NOMO-1 (cell line): Measurements from ENCODE around the gene VGLL4.

Experiments
- DNase-seq, 2 experiments: peaks; one replicate each; lab custom pipeline; 2025; ENCODE audit not compliant: unreplicated experiment in 2 of 2; lab: John Stamatoyannopoulos, UW

Gene VGLL4

DNA sequence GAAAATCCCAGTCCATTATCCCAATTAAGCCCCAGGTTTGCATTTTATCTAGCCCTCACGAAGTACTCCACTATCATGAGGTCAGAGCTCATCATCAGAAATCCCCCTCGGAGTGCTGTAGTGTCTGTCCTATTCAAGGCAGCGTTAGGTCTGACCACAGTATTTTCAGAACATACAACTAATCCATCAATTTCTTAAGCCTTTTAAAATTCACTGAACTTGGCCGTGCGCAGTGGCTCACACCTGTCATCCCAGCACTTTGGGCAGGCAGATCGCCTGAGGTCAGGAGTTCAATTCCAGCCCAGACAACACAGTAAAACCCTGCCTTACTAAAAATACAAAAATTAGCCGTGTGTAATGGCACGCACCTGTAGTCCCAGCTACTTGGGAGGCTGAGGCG lies 11.9 kb downstream of the VGLL4 start:
- DNase-seq: no peak

DNA sequence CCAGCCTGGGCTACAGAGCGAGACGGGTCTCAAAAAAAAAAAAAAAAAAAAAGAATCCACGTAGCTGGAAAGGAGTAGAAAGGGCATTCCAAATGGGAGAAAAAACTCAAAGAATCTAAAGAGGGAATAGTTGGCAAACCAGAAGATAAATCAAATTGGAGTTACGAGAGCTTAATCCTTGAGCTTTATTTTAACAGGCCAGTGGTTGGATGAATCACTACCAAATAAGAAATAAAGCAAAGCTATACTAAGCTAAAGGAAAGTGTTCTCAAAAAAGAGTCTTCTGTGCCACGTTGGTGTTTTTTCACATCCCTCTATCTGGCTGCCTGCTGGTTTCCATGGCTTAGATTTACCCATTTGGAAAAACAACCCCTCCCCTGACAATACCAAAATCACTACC lies 14.0 kb downstream of the VGLL4 start:
- no peak for DNase-seq

DNA sequence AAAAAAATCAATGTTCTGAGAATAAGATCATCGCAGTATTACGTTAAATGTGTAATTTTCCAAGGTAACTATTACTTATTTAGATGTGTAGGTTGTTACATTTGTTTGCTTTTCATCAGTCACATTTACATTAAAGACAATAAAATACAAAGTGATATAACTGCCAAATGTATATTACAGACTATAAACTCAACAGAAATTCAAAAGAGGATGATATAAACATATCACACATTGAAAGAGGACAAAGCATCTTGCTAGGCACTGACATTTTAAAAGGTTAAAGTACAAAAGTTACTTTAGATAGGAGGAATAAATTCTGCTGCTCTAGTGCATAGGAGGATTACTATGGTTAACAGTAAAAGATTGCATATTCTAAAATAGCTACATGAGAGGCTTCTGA lies 16.1 kb downstream of the VGLL4 start:
- no peak for DNase-seq

DNA sequence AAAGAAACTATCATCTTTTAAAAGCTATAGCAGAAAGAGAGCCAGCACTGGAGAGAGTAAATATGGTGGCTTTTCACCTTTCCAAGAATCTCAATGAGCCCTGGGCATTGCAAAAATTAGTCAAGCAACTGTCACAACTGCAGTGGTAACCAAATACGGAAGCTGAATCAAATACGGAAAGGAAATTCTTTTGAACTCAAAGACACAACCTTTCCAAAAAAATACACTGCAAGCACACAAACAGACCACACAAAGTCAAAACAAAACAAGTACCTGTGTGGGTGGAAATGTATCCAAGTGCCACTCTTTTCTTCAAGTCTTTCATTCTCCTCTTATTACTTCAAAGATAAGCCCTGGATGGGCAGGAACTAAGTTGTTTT lies 17.6 kb downstream of the VGLL4 start:
- peak in 1 of 2 experiments; percentile 18 for DNase-seq

DNA sequence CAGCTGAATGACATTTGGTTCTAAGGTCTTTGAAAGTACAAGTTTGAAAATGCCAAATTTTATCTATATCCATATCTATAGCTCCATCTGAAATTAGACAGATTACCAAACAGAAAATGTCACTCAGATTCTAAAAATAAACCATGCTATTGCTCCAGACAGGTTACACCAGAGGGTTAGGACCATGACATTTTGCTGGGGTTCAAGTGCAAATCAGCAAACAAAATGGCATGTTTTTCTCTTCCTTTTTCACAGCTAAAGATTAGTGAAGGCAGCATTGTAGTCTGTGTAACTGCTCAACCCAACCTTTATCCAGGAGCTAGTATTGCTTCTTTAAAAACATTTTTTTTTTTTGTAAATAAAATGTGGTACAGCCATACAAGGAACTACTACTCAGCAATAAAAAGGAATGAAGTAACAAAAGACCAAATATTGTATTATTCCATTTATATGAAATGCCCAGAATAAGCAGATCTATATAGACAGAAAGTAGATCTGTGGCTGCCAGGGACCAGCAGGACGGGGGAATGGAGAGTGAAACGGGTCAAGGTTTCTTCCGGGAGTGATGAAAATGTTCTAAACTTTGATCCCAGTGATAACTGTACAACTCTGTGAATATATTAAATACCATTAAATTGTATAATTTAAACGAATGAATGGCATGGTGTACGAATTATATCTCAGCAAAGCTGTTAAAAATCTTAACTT lies 18.2 kb downstream of the VGLL4 start:
- no peak for DNase-seq

DNA sequence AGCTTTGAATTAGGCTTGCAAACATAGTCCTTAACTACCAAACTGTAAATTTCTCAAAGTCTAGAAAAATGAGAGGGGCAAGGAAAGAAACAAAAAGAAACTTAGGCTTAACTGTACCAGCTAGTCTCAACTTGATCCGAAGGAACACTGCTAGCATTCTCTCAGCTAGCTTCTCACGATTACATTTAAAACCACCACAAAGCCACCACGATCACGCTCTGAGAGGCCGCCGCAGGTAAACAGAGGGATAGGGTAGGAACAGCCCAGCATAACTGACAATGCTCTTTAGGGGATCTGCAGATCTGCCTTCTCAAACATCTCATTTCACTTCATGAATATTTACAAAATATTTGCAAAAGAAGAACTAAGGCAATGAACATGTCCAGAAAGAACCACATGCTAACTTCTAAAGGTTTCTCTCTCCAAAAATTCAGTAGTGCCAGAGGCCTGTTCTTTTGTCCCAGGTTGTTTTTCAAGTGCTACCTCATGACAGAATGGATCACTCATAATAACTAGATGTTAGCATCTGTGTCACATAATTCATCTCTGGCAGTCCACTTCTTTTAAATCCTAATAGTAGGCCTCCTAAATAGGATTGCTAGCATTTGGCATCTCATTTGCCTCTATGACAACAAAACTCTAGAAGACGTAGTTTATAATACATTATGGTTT lies 18.9 kb downstream of the VGLL4 start:
- no peak for DNase-seq

DNA sequence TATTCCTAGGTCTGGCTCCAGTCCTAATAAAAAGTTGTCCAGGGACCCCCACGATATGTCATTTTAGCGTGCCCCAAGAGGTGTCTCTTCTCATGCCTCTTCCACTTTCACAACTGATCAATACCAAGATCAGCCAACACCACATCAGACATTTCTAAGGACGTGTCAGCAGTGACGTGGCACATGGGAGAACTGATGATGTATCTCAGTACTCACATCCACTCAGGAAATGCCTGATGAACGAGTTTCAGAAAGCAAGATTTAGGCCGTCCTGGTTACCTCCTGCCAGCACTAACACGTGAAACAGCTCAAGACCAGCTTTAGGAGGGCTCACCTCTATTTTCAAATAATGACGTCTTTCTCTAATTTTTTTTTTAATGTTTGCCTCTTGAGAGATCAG lies 19.6 kb downstream of the VGLL4 start:
- DNase-seq: no peak

DNA sequence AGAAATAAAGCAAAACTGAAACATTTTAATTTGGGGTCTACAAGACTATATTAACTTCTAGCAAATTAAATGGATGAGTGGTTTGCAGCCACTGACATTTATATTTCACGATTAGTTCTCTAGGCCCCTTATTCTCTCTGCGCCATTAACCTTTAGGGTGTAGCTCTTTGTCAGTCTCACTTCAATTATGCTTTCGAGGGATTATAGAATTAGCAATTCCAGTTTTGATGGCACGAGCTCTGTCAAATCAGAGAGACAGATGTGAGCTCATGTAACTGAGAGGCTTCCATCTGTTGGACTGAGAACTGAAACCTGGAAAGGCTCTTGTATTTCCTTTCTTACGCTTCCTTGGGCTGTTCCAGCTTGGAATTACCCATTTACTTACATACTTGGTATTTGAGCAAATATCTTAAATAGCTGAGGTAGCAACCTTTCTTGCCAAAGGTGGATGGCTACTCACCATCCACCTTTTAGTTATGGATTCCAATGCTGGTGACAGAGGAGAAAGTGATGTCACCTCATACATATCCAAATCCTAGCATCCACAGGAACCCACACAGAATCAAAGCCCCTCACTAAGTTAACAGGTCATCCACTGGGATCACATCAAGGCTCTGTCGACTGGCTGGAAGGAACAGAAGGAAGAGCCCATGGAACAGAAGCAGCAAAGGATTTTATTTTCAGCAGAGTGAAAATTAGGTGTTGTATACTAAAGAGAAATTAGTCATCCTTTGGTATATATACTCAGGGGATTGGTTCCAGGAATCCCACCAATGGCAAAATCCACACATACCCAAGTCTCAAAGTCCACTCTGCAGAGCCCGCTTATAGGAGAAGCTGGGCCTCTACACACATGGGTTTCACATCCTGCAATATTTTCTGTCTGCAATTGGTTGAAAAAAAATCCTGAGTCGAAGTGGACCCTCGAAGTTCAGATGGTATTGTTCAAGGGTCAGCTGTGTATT lies 20.8 kb downstream of the VGLL4 start:
- DNase-seq: peak in 1 of 2 experiments; percentile 4

DNA sequence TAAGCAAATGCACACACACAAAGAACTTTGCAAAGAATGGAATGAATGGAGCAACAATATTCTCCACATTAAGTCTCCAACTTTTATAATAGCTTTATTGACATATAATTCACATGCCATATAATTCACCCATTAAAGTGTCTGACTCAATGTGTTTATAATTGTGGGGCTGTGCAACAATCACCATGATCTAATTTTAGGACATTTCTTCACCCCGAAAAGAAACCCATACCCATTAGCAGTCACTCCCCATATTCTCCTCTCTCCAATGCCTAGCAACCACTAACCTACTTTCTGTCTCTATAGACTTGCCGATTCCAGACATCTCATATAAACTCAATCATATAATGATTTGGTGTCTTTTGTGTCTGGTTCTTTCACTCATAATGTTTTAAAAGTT lies 22.6 kb downstream of the VGLL4 start:
- DNase-seq: no peak

DNA sequence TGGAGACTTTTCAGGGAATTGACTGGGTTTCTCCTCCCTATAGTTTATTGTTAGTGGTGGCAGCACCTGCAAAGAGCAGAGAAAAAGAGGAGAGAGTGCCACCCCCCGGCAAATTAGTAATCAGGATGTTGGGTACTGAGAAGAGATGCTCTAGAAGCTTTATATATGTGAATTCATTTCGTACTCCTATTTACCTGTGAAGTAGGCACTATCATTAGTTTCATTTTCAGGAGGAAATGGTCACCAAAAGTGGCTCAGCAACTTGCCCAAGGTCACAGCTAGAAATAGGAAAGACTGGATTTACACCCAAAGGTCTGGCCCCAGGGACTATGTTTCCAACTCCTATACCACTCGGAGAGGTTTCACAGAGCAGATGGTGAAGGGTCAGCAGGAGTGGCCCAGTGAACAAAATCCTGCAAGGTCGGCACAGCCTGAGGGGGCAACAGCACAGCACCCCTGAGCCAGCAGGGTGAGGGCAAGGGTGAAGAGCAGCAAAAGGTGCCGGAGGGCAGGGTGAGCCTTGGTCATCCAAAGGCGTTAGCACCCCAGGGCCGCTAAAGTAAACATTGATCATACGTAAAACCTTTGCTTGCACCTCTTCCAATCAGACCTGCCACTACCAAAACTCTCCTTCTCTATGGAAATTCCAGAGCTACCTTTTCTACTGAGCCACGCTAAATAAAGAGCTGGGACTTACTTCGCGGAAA lies 23.6 kb downstream of the VGLL4 start:
- DNase-seq: no peak

DNA sequence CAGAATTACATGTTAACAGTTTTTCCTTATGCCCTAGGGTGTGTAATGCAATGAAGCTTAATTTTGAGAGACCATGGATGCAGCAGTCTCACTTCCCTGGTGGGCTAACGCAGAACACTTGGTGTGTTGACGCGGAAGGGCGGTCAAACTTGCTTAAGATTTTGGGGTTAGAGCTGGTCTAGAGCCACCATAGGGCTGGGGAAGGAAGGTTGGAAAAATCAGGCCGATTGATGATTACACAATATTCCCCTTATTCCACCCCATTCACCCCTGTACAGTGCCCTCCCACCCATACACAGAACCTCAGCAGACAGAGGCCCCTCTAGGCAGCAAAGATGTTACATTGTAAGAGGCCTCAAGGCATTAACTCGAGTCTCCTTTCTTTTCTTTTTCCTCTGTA lies 24.3 kb downstream of the VGLL4 start:
- DNase-seq: no peak

DNA sequence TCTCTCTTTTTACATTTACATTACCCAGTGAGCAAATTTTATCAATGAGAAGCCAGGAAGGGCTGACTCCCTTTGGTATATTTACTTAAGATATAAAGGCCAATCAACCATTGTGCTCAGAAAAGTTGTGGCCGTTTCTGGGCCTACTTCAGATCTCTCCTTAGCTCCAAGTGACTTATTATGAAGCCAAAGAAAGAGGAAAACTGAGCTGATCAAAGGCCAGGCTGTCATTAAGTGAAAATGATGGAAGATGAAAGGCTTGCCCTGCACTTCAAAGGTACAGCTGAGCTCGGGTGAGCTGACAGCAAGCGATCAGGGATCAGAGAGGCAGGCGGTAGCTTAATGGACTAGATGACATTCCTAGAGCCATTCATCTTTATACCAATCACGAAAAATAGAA lies 24.8 kb downstream of the VGLL4 start:
- DNase-seq: no peak

DNA sequence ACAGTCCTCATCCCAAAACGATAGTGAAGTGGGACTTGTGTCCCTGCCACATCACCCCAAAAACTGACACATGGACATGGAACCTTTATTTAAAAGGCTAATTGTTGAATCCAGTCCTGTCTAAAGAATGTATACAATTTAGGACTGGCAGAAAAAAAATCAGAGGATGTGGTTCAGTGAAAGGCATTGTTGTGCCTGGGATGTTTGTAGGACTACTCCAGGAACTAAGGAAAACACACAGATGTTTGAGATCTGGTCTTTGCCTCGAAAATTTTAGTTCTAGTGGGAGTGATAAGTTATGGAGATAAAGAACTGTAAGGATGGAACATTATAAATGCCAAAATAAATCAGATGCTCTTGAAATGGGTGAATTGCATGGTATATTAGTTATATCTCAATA lies 27.2 kb downstream of the VGLL4 start:
- no peak for DNase-seq

DNA sequence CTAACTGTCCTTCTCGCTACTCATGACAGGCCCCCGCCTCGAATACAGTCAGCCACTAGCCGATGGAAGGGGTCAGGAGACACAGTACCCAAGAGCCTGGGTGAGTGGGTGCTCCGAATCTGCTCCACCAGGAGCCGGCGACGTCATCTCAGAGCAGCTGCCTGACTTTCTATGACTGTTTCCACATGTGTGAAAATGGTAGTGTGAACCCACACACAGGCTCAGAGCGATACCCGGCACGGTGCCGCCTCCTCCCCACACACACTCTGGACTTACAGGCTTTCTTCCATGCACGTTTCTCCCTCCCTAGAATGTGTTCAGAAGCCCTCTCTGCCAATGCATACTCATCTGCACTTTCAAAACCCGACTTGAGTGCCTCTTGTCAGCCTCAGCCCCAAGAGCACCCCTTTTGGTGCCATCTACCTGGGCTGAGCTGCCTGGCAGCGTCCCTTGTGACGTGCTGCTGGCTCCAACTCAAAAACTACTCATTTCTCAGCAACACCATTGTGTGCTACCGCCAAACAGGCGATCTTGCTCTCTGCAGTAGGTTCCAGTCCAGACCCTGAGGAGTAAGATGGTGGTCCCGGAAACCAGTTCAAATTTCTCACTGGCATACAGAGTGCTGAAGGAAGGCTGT lies 29.7 kb downstream of the VGLL4 start:
- DNase-seq: no peak

DNA sequence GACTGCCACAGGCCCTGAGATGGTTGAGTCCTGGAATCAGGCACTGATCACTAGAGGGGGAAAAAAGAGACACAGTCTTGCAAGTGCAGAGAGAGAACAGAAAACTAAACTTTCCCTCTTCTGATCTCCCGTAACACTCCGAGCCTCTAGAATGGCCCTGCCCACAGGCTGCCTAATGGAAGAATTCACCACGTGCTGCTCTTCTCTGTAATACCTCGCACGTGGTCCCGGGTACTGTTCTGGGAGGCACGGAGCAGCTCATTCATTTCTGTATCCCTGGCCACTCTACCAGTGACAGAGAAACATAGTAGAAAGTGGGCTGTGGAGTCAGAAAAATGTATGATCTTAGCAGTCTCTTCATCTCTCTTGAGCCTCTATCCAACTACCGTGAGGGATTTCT lies 30.4 kb downstream of the VGLL4 start:
- DNase-seq: no peak

DNA sequence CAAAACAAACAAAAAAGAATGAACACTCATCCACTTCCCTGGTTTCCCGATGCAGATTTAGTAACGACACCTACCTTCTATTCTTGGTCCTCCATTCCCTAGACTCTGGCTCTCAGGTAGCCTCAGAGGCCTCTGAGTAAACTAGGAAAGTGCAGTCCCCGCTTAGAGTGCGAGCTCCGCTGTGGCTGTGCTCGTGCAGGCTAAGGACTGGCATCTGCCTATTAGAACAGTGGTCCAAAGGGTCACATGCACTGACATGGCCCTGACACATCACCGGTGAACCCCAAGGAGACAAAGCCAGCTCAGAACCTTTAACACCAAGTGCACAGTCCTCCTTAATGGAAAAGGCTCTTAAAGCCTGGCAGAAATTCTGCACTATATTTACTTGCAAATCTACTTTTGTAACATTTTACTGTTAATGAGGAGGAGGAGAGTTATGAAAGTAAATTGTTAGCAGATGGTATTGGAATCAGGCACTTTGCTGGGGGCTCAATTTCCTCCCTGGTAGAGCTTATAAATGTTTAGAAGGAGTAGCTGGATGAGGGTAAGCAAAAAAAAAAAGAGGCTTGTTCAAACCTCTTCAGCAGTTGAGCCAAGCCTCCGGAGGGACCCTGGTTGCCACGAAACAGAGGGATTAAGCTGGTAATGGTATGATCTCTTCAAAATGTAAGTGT lies 31.1 kb downstream of the VGLL4 start:
- DNase-seq: no peak

DNA sequence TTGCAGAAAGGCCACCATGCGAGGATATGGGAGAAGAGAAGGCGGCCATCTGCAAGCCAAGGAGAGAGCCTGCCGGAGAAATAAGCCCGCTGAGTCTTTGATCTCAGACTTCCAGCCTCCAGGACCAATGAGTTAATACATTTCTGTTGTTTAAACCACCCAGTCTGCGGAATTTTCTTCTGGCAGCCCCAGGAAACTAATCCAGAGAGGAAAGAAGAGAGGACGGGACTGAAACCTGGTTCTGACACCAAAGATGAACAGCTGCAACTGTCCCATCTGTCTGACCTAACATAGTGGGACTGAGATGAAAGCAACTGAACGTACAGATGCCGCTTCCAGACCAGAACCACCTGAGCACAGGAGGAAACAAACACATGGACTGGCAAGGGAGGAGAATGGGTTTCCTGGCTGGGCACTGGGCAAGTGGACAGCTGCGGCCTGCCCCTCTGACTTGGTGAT lies 32.3 kb downstream of the VGLL4 start:
- DNase-seq: no peak

DNA sequence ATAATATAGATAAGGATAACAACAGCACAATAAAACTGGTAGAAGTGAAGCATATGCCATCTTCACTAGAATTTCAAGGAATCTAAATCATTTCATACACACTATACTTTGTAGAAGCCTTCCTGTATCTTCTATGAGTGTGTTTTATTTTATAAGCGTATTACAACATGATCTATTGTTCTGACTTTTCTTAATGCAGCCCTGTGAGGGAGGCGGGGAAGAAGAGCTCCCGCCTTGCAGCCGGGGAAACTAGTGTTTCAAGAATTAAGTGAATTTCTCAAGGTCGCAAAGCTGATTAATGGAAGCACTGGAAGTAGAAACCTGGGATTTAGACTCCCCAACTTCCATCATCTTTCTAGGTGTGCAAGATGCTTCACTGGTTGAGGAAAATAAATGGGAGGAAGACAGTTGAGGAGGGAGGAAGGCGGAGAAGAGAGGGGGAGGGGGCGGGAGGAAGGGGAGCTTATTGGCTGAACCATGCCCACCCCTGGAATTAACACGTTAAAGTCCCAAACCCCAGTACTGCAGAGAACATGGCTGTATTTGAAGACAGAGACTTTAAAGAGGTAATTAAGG lies 32.9 kb downstream of the VGLL4 start:
- no peak for DNase-seq

DNA sequence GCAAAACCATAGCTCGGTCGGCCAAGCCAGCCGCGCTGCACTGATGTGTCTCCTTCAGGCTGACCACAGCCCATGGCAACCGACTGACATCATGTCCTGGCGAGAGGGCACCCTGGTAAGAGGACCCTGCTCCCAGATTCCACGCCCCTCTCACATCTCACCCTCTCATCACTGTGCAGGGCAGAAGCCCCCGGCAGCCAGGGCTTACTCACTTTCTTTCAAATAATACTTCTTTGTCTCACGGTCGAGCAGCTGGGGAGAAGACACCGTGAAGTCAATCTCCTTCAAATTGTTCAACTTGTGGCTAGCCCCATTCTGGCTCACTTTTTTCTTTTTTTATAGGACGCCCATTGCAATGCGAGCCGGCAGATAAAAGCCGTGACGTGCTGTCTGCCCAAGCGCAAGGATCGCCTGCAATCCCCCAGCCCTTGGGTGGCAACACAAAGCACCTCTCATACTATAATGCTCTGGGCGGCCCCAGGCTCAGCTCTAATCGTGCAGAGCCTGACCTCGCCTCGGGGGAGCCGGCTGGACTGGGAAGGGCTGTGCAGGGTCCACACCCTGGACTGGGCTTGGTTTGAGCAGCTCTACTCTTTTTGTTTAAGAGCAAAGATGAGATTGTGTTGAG lies 33.6 kb downstream of the VGLL4 start:
- DNase-seq: no peak
